HUES48 (cell line): ENCODE measurements around the gene DMAP1.

Experiments
- H3K27ac ChIP-seq: one replicate; pipeline ENCODE4 v1.7.0; 2013; ENCODE audit warnings: low read depth, low read length, inconsistent platforms
- H3K27me3 ChIP-seq: 2 replicates; pipeline ENCODE4 v1.6.1; 2013; ENCODE audit warnings: mild to moderate bottlenecking, low read length; ENCODE audit not compliant: control insufficient read depth, insufficient read depth
- H3K36me3 ChIP-seq: 2 replicates; pipeline ENCODE4 v1.6.1; 2013; ENCODE audit warnings: low read length; ENCODE audit not compliant: control insufficient read depth, insufficient read depth
- H3K4me1 ChIP-seq: 2 replicates; pipeline ENCODE4 v1.6.1; 2013; ENCODE audit warnings: mild to moderate bottlenecking, low read length; ENCODE audit not compliant: control insufficient read depth, insufficient read depth
- H3K4me3 ChIP-seq: 2 replicates; pipeline ENCODE4 v1.5.1; 2013; ENCODE audit warnings: mild to moderate bottlenecking, low read depth, low read length
- H3K9ac ChIP-seq: 2 replicates; pipeline ENCODE4 v1.6.1; 2013; ENCODE audit warnings: mild to moderate bottlenecking, low read depth, low read length, moderate library complexity
- H3K9me3 ChIP-seq: 2 replicates; pipeline ENCODE4 v1.6.1; 2013; ENCODE audit warnings: low read length; ENCODE audit not compliant: control insufficient read depth, insufficient read depth

Gene DMAP1

GRCh38 chr1:44240802-44241671 lies 27.8 kb downstream of the DMAP1 start:
- Histone ChIP-seq H3K4me3 (no peak overlapping the region), H3K27me3 (no peaks in the 10 kb centered on the region), H3K27ac (no peak overlapping the region), H3K9ac (no peak overlapping the region), H3K9me3 (no peaks in the 10 kb centered on the region), H3K36me3 (no peaks in the 10 kb centered on the region; the same call in 1 of the 2 replicates), H3K4me1 (peaks cover 15% of the 10 kb centered on the region)

GRCh38 chr1:44242746-44243145 lies 29.5 kb downstream of the DMAP1 start:
- Histone ChIP-seq H3K27me3 (no peaks in the 10 kb centered on the region), H3K4me3 (no peak overlapping the region), H3K4me1 (peaks cover 15% of the 10 kb centered on the region), H3K9ac (no peak overlapping the region), H3K27ac (no peak overlapping the region), H3K9me3 (no peaks in the 10 kb centered on the region), H3K36me3 (peaks cover 4% of the 10 kb centered on the region)

DNA sequence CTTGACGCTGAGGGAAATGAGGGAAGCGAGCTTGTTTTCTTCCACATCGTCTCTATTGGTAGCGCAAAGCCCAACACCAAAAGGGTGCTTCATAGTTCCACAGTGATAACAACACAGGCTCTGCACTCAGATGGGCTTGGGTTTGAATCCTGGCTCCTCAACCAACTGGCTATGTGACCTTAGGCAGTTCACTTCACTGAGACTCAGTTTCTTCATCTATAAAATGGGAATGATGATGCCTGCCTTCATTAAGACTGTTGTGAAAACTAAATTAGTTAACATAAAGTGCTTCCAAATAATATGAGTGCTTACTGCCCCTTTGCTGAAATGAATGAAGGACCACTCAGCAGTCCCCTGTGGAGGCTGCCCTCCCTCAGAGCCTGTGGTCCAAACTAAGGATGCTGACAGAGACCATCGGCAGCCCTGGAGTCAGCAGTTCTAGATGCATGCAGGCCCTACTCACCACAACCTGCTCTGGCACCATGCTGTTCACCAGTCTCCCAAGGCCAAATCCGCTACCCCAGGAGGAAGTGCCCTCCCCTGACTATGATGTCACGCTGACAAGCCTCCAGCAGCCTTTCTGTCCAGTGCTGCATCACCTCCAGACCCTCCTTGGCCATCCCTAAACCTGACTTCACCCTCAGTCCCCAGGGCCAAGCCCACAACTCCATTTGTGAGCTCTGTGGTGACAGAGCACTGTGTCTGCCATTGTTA lies 30.7 kb downstream of the DMAP1 start:
- Histone ChIP-seq H3K4me1 (peaks cover 10% of the 10 kb centered on the region), H3K27me3 (no peaks in the 10 kb centered on the region), H3K36me3 (peaks cover 4% of the 10 kb centered on the region), H3K9me3 (no peaks in the 10 kb centered on the region), H3K9ac (no peak overlapping the region), H3K27ac (no peak overlapping the region), H3K4me3 (no peak overlapping the region)

DNA sequence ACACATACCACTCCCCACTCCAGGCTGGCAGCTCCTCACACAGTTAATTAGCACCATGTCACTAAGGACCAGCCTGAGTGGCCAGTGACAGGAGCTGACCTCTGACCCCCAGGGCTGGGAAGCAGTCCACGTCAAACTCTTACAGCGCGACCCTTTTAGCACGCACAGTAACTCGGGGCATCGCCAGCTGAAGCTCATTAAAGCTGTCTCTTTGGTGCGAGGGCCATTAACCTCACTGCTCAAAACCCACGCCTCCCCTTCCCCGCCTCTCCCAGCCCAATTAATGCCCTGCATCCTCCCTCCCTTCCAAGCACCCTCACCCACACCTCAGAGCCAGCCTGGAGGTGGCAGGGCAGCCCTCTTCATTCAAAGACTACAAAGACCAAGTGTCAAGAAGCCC lies 31.7 kb downstream of the DMAP1 start:
- H3K36me3 ChIP-seq = peaks cover 4% of the 10 kb centered on the region
- H3K27ac ChIP-seq = no peak overlapping the region

GRCh38 chr1:44246806-44247205 lies 33.5 kb downstream of the DMAP1 start:
- Histone ChIP-seq H3K4me1 (no peaks in the 10 kb centered on the region), H3K9me3 (no peaks in the 10 kb centered on the region), H3K27me3 (no peaks in the 10 kb centered on the region), H3K4me3 (no peak overlapping the region), H3K36me3 (peaks cover 4% of the 10 kb centered on the region), H3K9ac (no peak overlapping the region), H3K27ac (no peak overlapping the region)

More for the DNA sequence above, 31.7 kb downstream of the DMAP1 start:
- no peaks in the 10 kb centered on the region for H3K9me3 ChIP-seq
- no peak overlapping the region for H3K9ac ChIP-seq
- H3K27me3 ChIP-seq = no peaks in the 10 kb centered on the region
- peaks cover under 1% of the 10 kb centered on the region; the same call in 1 of the 2 replicates for H3K4me1 ChIP-seq
- no peak overlapping the region for H3K4me3 ChIP-seq

DNA sequence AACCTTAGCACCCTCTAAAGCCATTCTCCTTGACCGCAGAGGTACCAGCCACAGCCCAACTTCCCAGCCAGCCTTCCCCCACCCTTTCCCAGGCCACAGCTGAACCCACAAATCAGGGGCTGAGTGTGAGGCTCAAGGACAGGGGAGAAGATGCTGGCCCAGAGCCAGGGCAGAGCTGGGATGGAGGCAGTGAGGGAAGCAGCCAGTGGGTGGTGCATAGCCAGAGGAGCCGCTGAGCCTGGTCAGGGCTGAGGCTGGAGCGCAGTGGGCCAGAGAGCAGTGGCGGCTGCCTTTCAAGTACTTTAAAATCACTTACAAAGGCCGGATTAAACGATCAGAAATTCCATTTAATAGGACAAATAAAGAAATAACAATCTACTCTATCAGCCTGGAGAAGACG lies 36.3 kb downstream of the DMAP1 start:
- H3K4me3 ChIP-seq = no peak overlapping the region
- no peak overlapping the region for H3K9ac ChIP-seq
- peaks cover 4% of the 10 kb centered on the region; the same call in 1 of the 2 replicates for H3K36me3 ChIP-seq
- H3K27ac ChIP-seq = no peak overlapping the region
- peaks cover 2% of the 10 kb centered on the region for H3K4me1 ChIP-seq
- no peaks in the 10 kb centered on the region for H3K9me3 ChIP-seq
- no peaks in the 10 kb centered on the region for H3K27me3 ChIP-seq

- H3K36me3 ChIP-seq = peaks cover 4% of the 10 kb centered on the region; the same call in 1 of the 2 replicates
- no peaks in the 10 kb centered on the region for H3K27me3 ChIP-seq
- no peak overlapping the region for H3K9ac ChIP-seq
- H3K4me3 ChIP-seq = no peak overlapping the region
- no peaks in the 10 kb centered on the region for H3K9me3 ChIP-seq
- H3K27ac ChIP-seq = no peak overlapping the region
- H3K4me1 ChIP-seq = peaks cover 8% of the 10 kb centered on the region
Measured at GRCh38 chr1:44250068-44250781, 37.0 kb downstream of the DMAP1 start.

DNA sequence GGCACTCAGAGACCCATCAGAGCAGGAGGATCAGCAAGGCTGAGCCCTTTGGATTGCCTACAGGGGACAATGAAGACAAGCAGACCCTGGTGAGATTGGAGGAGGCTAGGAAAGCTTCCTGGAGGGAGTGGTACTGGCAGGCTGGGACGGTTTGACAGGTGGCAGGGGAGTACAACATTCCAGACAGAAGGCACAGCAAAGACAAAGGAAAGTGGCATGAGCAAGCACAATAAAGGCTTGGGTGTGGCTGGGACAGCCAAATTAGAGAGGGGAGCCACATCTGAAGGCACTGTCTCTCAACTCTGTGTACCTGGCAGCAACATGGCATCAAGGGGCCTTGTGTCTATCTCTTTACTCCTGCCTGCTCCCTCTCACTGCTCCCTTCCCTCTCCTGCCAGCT lies 38.2 kb downstream of the DMAP1 start:
- H3K9me3 ChIP-seq = no peaks in the 10 kb centered on the region
- H3K4me3 ChIP-seq = no peak overlapping the region
- H3K4me1 ChIP-seq = peaks cover 8% of the 10 kb centered on the region
- peaks cover 9% of the 10 kb centered on the region; the same call in 1 of the 2 replicates for H3K36me3 ChIP-seq
- H3K27me3 ChIP-seq = no peaks in the 10 kb centered on the region
- H3K27ac ChIP-seq = no peak overlapping the region
- no peak overlapping the region for H3K9ac ChIP-seq

DNA sequence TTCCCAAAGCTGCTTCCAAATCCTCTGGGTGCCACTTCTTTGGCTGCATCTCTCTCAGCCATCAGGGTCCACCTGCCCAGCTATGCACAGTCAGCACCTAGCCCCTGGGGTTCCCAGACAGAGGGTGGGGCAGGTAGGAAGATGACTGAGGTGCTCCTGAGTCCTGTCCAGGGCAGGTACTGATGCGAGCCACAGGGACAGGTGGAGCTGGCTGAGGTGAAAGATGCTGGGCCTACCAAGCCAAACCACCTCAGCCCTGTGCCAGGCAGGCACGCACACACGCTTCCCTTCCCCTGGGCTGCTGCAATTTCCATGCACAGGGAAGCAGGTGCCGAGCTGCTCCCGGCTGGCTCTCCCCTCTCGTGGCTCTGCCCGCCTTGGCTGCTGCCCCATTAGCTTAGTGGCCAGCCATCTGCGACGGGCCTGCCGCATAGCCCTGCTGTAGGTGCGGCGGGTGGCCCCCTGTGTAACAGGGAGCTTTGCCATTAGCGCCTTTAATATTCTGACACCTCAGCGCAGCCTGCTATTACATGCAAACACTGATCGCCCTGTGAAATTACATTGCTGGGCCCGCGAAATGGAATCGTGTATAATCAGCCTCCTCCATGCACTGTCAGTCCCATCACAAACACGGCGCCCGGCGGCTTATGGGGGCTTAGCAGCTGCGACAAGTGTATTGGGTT lies 38.9 kb downstream of the DMAP1 start:
- Histone ChIP-seq H3K9me3 (no peaks in the 10 kb centered on the region), H3K9ac (no peak overlapping the region), H3K27me3 (no peaks in the 10 kb centered on the region), H3K4me3 (no peak overlapping the region), H3K4me1 (peaks cover 8% of the 10 kb centered on the region), H3K36me3 (peaks cover 5% of the 10 kb centered on the region; the same call in 1 of the 2 replicates), H3K27ac (no peak overlapping the region)

DNA sequence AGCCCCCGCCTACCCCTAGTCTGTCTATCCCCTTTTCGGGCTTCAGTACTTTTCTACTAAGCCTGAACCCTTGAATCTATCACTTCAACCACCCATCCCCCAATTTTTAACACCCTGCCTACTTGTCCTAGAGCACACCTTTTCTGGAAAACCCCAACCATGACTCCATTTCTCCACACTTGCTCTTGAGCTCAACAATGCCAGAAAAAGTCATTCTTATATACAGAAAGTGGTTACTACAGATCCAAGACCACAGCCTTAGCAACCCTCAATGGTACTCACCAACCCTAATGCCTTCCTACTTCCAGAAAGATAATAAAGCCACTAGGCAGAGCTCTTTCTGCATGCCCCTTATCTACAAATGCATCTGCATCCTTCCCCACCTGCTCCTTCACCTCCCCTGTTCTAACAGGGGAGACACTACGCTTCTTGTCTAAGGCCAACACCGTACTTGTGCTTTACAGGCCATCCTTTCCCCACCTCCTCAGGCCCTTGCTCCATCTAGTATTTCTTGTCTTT lies 41.2 kb downstream of the DMAP1 start:
- H3K4me3 ChIP-seq = no peak overlapping the region
- H3K9ac ChIP-seq = no peak overlapping the region
- no peak overlapping the region for H3K27ac ChIP-seq
- no peaks in the 10 kb centered on the region for H3K9me3 ChIP-seq
- peaks cover 5% of the 10 kb centered on the region; the same call in 1 of the 2 replicates for H3K36me3 ChIP-seq
- no peaks in the 10 kb centered on the region for H3K27me3 ChIP-seq
- peaks cover 13% of the 10 kb centered on the region for H3K4me1 ChIP-seq
